DND-41 (cell line): Measurements from ENCODE around the gene SPRR3.

Source experiments
- EZH2 ChIP-seq: IDR thresholded peaks from 3 replicates; pipeline ENCODE4 v1.6.1; 2012; ENCODE audit warnings: borderline replicate concordance, low read depth, mild to moderate bottlenecking, moderate library complexity, low read length, inconsistent platforms; ENCODE audit not compliant: severe bottlenecking
- TF ChIP-seq, protein P1 (sequence below): IDR thresholded peaks from 2 replicates; pipeline ENCODE4 v1.5.1; 2012; ENCODE audit warnings: borderline replicate concordance, low read length, moderate library complexity, mild to moderate bottlenecking; ENCODE audit not compliant: poor library complexity, severe bottlenecking; ENCODE audit errors: extremely low read depth

DNA sequence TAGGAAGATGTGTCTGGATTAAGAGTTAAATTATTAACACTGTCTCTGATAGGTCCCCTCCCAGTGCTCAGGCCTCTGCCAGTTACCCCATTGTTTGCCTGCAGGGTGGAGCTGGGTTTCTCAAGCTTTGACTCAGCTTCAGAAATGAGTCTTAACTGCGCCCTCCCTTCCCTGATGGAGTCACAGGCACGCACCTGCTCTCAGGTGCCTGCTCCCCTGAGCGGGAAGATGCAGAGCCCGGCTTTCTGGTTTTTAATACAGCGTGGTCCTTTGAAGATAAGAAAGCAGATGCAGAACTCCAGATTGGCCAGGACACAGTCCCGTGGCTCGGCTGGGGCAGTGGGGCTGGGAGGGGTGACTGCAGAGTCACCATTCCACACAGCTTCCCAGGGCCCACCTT lies 34.3 kb upstream of the SPRR3 start:
- TF ChIP-seq EZH2 = no peak
- TF ChIP-seq, protein P1, sequence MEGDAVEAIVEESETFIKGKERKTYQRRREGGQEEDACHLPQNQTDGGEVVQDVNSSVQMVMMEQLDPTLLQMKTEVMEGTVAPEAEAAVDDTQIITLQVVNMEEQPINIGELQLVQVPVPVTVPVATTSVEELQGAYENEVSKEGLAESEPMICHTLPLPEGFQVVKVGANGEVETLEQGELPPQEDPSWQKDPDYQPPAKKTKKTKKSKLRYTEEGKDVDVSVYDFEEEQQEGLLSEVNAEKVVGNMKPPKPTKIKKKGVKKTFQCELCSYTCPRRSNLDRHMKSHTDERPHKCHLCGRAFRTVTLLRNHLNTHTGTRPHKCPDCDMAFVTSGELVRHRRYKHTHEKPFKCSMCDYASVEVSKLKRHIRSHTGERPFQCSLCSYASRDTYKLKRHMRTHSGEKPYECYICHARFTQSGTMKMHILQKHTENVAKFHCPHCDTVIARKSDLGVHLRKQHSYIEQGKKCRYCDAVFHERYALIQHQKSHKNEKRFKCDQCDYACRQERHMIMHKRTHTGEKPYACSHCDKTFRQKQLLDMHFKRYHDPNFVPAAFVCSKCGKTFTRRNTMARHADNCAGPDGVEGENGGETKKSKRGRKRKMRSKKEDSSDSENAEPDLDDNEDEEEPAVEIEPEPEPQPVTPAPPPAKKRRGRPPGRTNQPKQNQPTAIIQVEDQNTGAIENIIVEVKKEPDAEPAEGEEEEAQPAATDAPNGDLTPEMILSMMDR = no peak
